ENCODE measurements around the gene BICC1.

BICC1 gene

DNA sequence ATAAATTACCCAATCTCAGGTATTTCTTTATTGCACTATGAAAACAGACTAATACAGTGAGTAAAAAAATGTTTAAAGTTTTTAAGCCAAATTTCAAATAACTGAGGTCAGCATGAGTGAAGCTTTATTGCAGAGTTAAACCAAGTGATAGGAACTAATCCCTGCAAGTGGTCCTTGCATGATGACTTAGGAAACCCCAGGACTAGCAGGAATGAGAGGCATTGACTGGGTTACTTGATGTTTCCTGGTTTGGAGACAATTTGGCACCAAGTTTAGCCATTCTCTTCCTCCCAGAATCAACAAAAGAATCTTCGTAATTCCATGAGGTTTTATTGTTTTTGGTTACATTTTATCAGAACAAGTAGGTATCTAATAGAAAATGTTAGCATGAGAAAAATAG lies 194.2 kb downstream of the BICC1 start:
- no peak for DNase-seq (ENCODE audit: low spot score)

DNA sequence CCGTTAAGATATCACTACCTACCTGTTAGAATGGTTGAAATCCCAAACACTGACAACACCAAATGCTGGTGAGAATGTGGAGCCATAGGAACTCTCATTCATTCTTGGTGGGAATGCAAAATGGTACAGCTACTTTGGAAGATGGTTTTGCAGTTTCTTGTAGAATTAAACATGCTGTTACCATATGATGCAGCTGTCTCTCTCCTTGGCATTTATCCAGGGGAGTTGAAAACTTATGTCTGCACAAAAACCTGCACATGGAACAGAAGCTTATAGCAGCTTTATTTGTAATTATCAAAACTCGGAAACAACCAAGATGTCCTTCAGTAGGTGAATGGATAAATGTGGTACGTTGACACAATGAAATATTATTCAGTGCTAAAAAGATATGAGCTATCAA lies 199.5 kb downstream of the BICC1 start:
- DNase-seq (ENCODE audit: low spot score): no peak

DNA sequence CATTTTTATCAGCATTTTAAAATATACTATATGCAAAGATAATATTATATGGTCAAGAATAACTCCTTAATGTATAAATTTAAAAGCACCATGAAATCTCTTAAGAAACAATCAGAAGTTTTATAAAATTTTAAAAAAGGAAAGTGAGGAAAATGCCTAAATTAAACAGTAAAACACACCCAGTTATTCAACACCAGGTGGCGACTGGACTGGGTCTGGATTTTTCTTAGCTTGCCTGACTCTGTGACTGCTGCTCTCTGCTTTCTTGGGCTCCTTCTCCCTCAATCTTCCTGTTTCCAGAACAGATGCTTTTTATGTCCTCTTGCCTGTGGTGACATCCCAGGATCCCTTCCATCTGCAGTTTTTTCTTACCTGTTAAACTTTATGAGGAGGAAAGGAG lies 200.3 kb downstream of the BICC1 start:
- no peak for DNase-seq (ENCODE audit: low spot score)

DNA sequence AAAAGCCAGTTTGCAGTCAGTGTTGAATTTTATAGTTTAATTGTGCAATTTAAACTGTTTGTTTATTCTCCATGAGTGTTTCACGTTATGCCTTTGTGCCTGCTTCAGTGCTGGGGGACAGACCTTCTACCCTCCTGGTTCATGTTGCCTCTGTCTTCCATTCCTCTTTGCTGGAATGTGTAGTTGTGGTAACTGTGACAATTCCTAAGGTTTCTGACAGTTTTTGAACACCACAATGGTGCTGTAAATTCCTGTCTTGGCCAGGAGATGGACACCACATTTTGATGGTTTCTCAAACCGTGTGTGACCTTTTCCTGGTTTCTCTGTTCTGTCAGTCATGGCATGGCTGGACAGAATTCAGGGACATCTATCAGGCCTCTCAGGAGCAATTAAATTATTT lies 201.7 kb downstream of the BICC1 start:
- no peak for DNase-seq (ENCODE audit: low spot score)

DNA sequence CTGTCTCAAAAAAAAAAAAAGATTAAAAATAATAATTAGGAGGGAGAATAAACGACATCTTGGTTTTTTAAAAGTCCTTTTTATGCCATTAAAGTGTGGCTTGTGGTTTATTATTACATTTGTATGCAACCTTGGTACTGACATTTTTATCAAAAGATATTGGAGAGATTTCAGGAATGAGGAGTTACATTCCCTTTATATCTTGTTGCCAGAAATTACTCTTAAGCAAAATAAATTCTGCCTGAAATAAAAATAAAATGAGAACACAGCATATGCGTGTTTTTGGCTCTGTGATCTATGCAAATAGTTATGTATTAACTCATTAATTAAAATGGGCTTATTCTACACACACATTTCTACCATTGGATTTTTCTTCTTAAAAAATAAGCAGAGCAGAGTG lies 202.4 kb downstream of the BICC1 start:
- no peak for DNase-seq (ENCODE audit: low spot score)

DNA sequence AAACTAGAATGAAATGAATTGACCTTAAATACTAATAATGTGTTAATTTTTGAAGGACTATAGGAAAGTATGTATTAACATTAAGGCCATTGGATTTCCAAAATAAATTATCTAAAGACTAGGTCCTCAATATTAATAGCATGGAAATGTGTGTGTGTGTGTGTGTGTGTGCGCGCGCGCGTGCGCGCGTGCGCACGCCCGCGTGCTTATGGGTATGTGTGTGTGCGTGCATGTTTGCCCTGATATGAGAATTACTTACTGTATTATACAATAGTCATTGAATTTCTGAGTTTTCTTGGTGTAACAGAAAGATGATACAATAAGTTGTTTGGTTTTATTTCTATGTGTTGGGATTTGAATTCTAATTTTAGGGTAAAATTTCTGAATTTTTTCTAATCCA lies 205.9 kb downstream of the BICC1 start:
- DNase-seq (ENCODE audit: low spot score): no peak

DNA sequence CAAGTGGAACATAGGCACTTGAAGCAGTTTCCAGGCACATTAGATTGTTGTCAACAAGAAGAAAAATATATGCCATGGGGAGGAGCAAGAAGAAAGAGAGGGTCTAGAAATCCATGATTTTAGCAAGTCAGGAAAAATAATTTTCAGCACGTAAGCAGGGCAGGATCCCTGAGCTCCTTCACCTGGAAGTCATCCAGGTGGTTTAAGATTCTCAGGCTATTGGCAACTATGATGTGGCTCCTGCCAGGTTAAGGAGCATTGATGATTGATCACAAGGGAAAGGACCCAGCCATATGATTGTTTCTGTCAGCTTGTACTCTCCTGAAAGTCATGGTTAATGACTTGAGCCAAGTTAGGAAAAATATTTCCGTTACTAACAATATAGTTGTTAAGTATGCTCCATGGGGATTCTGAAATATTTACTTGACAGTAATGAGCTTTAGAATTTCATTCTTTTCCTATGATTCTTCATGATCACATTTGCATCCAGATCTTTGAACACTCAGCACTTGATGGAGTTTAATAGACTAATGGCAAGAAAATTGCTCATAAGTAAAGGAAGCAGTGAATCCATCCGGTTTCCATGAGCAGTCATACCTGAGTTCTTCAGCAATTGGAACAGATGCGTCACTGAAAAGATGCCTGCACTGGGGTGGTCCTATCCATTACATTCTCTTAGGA lies 209.1 kb downstream of the BICC1 start:
- DNase-seq (ENCODE audit: low spot score): no peak

GRCh38 chr10:58723186-58723585 lies 210.5 kb downstream of the BICC1 start:
- no peak for DNase-seq (ENCODE audit: low spot score)

GRCh38 chr10:58723966-58724365 lies 211.3 kb downstream of the BICC1 start:
- no peak for DNase-seq (ENCODE audit: low spot score)

GRCh38 chr10:58724781-58725180 lies 212.1 kb downstream of the BICC1 start:
- no peak for DNase-seq (ENCODE audit: low spot score)

GRCh38 chr10:58725901-58726300 lies 213.2 kb downstream of the BICC1 start:
- no peak for DNase-seq (ENCODE audit: low spot score)

DNA sequence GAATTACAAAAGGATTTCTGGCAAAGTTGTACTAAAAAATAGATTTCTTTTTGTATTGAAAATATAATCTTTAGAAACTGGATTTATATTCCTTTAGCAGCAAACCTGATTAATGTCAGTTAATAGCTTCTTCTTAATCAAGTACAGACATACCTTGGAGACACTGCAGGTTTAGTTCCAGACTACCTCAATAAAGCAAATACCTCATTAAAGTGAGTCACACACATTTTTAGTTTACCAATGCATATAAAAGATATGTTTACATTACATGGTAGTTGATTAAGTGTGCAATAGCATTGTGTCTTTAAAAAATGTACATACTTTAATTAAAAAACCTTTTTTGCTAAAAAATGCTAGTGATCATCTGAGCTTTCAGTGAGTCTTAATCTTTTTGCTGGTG lies 215.0 kb downstream of the BICC1 start:
- DNase-seq (ENCODE audit: low spot score): no peak

GRCh38 chr10:58731276-58731675 lies 218.6 kb downstream of the BICC1 start:
- no peak for DNase-seq (ENCODE audit: low spot score)

DNA sequence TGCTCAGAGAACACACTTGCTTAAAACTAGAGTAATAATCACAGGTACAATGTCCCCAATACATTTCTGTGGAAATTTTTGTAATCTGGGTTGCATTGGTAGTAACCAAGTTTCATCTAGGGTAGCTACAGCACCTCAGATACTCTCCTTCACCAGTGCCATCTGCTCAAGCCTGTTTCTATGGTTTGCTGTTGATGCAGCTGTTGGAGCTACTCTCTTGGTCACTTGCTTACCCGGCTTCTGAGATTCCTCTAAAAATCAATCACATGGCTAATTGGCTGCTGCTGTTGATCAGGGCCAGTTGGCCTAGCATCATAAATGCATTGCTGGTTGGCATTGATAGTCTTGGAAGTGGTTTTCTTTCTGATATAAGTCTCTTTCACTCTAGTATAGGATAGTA lies 220.8 kb downstream of the BICC1 start:
- no peak for DNase-seq (ENCODE audit: low spot score)

- peak; percentile 77 for DNase-seq (ENCODE audit: low spot score)
These were observed 221.4 kb downstream of the BICC1 start for GRCh38 chr10:58734116-58734515.

- no peak for DNase-seq (ENCODE audit: low spot score)
These were observed 222.0 kb downstream of the BICC1 start for GRCh38 chr10:58734664-58735063.

- no peak for DNase-seq (ENCODE audit: low spot score)
These were observed 222.4 kb downstream of the BICC1 start for GRCh38 chr10:58735087-58735486.

GRCh38 chr10:58740620-58741369 lies 228.1 kb downstream of the BICC1 start:
- no peak for DNase-seq (ENCODE audit: low spot score)

DNA sequence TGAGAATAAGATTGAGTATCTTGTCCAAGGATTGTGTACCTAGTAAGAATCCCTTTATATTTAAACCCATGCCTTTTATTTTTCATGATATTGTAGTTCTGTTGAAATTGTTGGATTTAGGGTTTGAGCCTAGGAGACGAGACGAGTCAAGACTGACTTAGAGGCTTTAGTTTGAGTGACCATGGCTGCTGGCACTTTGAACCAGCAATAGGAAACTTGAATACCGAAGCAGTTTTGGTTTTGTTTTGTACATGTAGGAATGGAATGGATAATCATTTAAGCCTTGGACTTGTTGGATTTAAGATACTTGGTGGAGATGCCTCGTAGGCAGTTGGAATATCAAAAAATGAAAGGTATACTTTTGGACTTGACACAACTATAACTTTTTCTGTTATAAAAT lies 229.0 kb downstream of the BICC1 start:
- no peak for DNase-seq (ENCODE audit: low spot score)

DNA sequence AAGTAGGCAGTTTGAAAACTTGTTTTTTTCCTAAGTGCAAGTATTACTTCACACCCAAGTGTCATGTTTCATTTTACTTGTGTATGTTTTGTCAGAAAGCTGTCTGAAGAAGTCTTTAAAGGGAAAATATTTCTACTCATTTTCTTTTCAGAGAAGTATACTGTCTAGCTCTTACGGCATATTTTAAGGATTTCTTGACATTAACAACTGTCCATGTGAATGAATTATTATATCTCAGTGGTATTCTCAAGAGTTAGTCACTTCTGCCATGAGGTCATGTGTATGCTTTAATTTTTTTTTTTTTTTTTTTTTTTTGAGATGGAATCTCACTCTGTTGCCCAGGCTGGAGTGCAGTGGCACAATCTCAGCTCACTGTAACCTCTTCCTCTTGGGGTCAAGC lies 229.5 kb downstream of the BICC1 start:
- DNase-seq (ENCODE audit: low spot score): no peak

- DNase-seq (ENCODE audit: low spot score): no peak
These were observed 230.9 kb downstream of the BICC1 start for GRCh38 chr10:58743466-58744115.

GRCh38 chr10:58746474-58747185 lies 234.0 kb downstream of the BICC1 start:
- no peak for DNase-seq (ENCODE audit: low spot score)

DNA sequence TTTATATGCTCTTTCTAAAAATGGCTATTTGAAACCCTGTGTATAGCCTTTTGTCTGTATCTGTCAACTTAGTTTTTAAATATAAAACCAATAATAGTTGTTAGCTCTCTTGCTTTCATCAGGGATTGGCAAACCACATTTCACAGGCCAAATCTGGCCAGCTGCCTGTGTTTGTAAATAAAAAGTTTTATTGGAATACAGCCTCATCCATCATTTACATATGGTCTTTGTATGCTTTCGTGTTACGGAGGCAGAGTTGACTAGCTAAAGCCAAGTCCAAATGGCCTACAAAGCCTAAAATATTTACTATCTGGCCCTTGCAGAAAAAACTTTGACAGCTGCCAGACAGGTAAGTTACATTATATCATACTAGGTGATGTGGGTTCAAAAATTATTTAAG lies 235.0 kb downstream of the BICC1 start:
- no peak for DNase-seq (ENCODE audit: low spot score)
